Esophagus muscularis mucosa (tissue), 3 donors: Measurements from ENCODE around the gene P2RX7.

Experiments used
- CTCF ChIP-seq, 3 experiments: fragments of 200-600 bp in 2 of 3; fragments of 450-650 bp in 1 of 3; sonication (generic) in 2 of 3; IDR thresholded peaks; one replicate each; pipeline ENCODE4 v1.5.1; 2017 to 2019; ENCODE audit warnings: antibody characterized with exemption in 3 of 3, mild to moderate bottlenecking in 2 of 3, moderate library complexity in 1 of 3
- POLR2A ChIP-seq: fragments of 450-650 bp; IDR thresholded peaks from one replicate; pipeline ENCODE4 v1.6.1; 2017; ENCODE audit warnings: antibody characterized with exemption, moderate library complexity, mild to moderate bottlenecking, low read depth

- TF ChIP-seq CTCF (IDR thresholded peaks at IDR 0.05) (no peak), POLR2A (no peak)
Measured at GRCh38 chr12:121233628-121234020, 100.9 kb downstream of the P2RX7 start.
